Thoracic aorta (tissue), 2 donors: ENCODE results near the gene CA7. TPM values are rescaled to one million over a fixed set of nuclear protein-coding genes. Genes with fewer than 3 reads are reported as not detected.

Experiments
- ATAC-seq: fragments of 150-250 bp; one replicate; pipeline ENCODE4 v1.8.0; 2017; ENCODE audit warnings: low read depth; ENCODE audit not compliant: insufficient number of reproducible peaks, low FRiP score
- DNase-seq: peaks from one replicate; pipeline ENCODE4 v3.0.0-alpha.2; 2020; ENCODE audit warnings: low spot score
- H3K27ac ChIP-seq, 2 donors: fragments of 200-600 bp; sonication (generic); 1 replicate in 1 of 2; 2 replicates in 1 of 2; pipeline ENCODE4 v1.5.1; 2016; ENCODE audit warnings: mild to moderate bottlenecking in 2 of 2, moderate library complexity in 2 of 2
- H3K27me3 ChIP-seq: fragments of 200-600 bp; sonication (generic); replicated peaks from 2 replicates; pipeline ENCODE4 v1.6.0; 2016; ENCODE audit warnings: mild to moderate bottlenecking; ENCODE audit not compliant: insufficient read depth
- H3K36me3 ChIP-seq: fragments of 200-600 bp; sonication (generic); one replicate; pipeline ENCODE4 v1.5.1; 2016
- H3K4me1 ChIP-seq, 2 donors: fragments of 200-600 bp; sonication (generic); 1 replicate in 1 of 2; 2 replicates in 1 of 2; pipeline versions ENCODE4 v1.5.1 to v1.6.0; 2016; ENCODE audit warnings: low read depth in 2 of 2, mild to moderate bottlenecking in 1 of 2; ENCODE audit not compliant: control insufficient read depth in 1 of 2
- H3K4me3 ChIP-seq: fragments of 200-600 bp; sonication (generic); 2 replicates; pipeline ENCODE4 v1.5.1; 2016; ENCODE audit warnings: mild to moderate bottlenecking
- H3K9me3 ChIP-seq: fragments of 200-600 bp; sonication (generic); 2 replicates; pipeline ENCODE4 v1.5.1; 2016
- total RNA-seq, 2 donors: library from RNA; depleted of rRNA; stranded (reverse); fragments of >200 nt; gene quantifications; one replicate each; pipeline versions ENCODE4 v1.1.0 to v1.2.3, GENCODE V29; 2016
- TF ChIP-seq, protein P1 (sequence below): fragments of 200-600 bp; sonication (generic); IDR thresholded peaks from one replicate; pipeline ENCODE4 v1.5.1; 2019; ENCODE audit warnings: antibody characterized with exemption

Gene CA7
- total RNA-seq, 2 donors from 2014 or later = not detected

DNA sequence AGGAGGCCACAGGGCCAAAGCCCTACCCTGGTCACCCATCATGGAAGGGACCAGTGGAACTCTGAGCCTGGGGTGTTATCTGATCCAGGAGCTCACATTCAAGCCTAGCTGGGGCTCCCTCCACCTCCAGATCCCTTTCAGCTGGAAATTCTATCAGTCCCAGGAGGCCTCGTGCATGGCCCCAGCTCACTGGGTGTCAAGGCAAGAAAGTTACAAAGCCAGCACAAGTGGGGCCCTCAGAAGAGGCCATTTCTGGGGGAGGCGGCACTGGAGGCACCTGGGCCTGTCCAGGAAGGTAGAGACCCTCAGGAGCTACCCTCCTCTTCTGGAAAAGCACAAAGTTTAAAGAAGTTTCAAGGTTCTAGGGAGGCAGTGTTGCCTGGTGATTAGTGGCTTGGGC, 4.8 kb downstream of the CA7 start:
- Histone ChIP-seq H3K27me3 (peaks cover 4% of the 10 kb centered on the region), H3K4me3 (no peak overlapping the region), H3K9me3 (no peaks in the 10 kb centered on the region), H3K27ac (no peak overlapping the region), H3K36me3 (no peaks in the 10 kb centered on the region), H3K4me1 (peaks cover 11 to 21% of the 10 kb centered on the region in 2 donors)
- TF ChIP-seq, protein P1, sequence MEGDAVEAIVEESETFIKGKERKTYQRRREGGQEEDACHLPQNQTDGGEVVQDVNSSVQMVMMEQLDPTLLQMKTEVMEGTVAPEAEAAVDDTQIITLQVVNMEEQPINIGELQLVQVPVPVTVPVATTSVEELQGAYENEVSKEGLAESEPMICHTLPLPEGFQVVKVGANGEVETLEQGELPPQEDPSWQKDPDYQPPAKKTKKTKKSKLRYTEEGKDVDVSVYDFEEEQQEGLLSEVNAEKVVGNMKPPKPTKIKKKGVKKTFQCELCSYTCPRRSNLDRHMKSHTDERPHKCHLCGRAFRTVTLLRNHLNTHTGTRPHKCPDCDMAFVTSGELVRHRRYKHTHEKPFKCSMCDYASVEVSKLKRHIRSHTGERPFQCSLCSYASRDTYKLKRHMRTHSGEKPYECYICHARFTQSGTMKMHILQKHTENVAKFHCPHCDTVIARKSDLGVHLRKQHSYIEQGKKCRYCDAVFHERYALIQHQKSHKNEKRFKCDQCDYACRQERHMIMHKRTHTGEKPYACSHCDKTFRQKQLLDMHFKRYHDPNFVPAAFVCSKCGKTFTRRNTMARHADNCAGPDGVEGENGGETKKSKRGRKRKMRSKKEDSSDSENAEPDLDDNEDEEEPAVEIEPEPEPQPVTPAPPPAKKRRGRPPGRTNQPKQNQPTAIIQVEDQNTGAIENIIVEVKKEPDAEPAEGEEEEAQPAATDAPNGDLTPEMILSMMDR = no peak
- DNase-seq = no peak
- ATAC-seq = no peak

DNA sequence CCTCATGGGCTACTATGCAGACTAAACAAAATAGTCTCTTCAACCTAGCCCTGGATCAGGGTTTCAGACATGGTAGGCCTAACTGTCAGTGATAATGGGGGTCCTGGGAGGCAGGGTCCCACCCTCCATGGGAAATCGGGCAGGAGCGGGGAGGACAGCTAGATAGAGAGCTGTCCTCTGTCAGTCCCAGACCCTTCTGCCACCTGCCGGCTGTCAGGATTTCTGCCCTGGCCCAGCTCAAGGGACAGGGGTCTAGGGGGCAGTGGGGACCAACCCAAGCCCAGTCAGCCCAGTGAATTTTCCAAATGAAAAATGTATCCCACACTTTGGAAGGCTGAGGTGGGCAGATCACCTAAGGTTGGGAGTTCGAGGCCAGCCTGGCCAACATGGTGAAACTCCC, 5.3 kb downstream of the CA7 start:
- Histone ChIP-seq H3K27ac (no peak overlapping the region), H3K36me3 (no peaks in the 10 kb centered on the region), H3K4me1 (peaks cover 5 to 15% of the 10 kb centered on the region in 2 donors), H3K4me3 (no peak overlapping the region), H3K27me3 (peaks cover 4% of the 10 kb centered on the region), H3K9me3 (no peaks in the 10 kb centered on the region)
- DNase-seq (no peak), ATAC-seq (no peak)
- TF ChIP-seq, protein P1 = no peak

GRCh38 chr16:66850115-66850815, 6.1 kb downstream of the CA7 start:
- DNase-seq = no peak
- no peak overlapping the region for H3K27ac ChIP-seq
- H3K4me3 ChIP-seq = no peak overlapping the region
- TF ChIP-seq, protein P1 = no peak
- H3K27me3 ChIP-seq = peaks cover 1% of the 10 kb centered on the region
- no peak for ATAC-seq
- no peaks in the 10 kb centered on the region for H3K36me3 ChIP-seq
- H3K4me1 ChIP-seq = peaks cover 0 to 8% of the 10 kb centered on the region in 2 donors
- no peaks in the 10 kb centered on the region for H3K9me3 ChIP-seq

DNA sequence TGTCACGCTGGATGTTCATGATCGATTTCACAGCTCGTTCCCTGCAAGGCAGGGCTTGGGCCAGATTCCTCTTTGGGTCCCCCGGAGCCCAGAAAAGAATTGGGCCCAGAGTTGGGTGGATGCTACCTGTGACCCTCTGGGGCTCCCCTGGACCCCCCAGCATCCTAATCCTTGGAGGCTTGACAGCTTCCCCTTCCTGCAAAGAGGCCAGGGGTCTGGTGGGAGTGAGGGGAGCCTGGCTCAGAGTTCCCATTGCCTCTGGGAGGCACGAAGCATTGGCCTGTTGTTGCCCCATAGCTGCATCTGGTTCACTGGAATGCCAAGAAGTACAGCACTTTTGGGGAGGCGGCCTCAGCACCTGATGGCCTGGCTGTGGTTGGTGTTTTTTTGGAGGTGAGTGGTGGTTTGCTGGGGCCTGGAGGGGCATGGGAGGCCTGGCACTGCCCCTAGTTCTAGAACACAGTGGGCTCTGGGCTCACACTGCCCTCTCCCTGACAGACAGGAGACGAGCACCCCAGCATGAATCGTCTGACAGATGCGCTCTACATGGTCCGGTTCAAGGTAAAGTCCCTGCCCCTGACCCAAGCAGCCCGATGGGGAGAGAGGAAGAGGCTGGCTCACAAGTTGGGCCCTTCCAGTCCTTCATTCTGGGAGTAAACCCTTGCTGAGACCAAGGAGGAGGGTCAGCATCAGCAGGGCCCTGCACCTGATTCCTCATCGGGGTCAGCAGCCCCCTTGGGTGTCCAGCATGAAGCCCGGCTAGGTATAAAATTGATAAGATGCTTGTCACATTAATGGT, 7.2 kb downstream of the CA7 start:
- Histone ChIP-seq H3K4me1 (no peaks in the 10 kb centered on the region), H3K9me3 (no peaks in the 10 kb centered on the region), H3K27ac (no peak overlapping the region), H3K27me3 (no peaks in the 10 kb centered on the region), H3K36me3 (no peaks in the 10 kb centered on the region), H3K4me3 (no peak overlapping the region)
- ATAC-seq (no peak), DNase-seq (no peak)
- TF ChIP-seq, protein P1 = no peak
